NCI-H82 treated with DMSO at 0.1 percent for 48 hours (cell line): ENCODE data around the gene RNF130.
A peak's percentile ranks its signal among the peaks of the same experiment; 100 is the strongest.
"Not testable (repeated sequence)": the region's sequence is repeated elsewhere in the genome, so short reads cannot be mapped to it uniquely, and the experiment has no call there.

ENCODE experiments used
- DNase-seq: peaks from one replicate; lab custom pipeline; 2025; ENCODE audit not compliant: unreplicated experiment; lab: John Stamatoyannopoulos, UW

Gene RNF130

DNA sequence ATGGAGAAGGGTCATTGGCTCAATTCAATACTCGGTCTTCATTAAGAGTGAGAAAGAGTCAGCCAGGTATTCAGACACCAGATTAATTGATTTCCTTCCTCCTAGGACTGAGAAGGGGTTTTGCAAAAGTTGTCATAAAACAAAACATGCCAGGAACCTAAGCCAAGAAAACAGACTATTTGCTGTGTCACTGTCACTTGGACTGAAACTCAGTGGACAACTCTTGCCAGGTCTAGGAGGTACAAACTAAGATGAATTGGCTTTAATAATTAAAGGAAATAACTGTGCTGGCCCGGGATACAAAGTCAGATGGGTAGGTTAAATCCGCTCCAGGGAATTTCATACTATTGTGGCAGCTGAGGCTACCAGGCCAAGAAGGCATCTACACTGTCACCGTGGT is 92.8 kb downstream of the RNF130 start:
- DNase-seq, result no peak

DNA sequence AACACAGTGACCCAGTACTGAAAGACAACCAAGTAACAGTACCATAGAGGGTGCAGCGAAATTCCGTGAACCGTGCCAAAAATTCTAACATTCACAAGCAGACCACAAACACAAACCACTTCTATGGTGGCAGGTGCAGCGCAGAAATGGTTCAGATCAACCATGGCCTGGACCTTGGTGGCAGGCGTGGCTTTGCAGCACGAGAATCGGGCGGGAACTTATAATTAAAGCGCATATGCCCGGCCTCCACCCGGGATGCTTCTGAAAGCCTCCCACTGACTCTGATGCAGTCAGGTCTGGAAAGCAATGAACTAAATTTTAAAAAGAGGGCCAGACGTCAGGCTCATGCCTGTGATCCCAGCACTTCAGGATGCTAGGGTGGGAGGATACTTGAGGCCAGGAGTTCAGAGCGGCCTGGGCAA is 95.8 kb downstream of the RNF130 start:
- DNase-seq, result no peak

DNA sequence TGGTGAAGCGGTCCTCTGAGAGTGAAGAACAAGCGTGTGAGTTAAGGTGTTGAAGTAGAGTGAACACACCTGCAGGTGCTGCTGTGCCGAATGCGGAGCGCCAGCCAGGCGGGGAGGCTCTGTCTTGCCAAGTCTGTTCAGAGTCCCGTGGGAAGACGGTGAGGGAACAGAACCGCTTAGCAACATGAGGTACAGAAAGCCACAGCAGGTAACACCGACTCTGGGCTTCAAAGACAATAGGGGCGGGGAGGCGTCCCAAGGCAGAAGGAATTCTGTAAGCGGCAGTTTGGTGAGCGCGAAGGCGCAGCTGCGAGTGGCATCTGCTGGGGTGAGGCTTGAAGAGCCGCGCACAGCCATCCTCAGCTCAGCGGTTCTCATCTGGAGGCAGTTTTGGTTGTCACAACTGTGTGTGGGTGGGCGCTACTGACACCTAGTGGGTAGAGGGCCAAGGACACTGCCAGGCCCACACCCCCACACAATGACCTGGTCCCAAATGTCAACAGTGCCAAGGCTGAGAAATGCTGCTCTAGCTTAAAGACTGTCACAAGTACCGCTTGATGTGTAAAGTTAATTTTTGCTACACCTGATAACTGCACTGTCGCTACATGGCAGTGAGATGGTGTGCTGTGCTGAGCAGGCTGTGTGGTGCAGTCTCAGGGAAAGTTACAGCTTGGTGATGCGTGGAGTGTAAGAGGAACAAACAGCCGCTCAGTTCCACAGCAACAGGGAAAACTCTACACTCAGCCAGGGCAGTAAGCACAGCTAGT is 96.4 kb downstream of the RNF130 start:
- DNase-seq, result peak; percentile 9

GRCh38 chr5:179974246-179974945 is 97.2 kb downstream of the RNF130 start:
- peak; percentile 80 for DNase-seq

DNA sequence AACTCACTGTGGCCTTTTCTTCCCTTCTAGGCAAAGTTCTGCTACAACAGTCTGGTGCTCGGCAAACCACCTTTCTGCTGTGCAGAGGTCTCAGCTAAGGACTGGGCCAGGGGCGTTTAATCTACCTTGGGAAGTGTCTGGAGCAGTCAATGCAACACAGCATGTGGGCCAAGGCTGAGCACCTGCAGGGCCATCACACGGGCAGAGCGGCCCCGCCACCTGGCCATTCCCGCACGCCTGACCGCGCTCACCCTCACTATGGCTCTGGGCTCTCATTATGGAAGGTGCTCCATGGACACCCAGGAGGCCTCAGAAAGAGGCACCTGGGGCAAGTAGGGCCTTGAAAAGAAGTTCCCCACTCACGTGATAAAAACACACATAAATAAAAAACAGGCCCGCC is 98.2 kb downstream of the RNF130 start:
- no peak for DNase-seq

DNA sequence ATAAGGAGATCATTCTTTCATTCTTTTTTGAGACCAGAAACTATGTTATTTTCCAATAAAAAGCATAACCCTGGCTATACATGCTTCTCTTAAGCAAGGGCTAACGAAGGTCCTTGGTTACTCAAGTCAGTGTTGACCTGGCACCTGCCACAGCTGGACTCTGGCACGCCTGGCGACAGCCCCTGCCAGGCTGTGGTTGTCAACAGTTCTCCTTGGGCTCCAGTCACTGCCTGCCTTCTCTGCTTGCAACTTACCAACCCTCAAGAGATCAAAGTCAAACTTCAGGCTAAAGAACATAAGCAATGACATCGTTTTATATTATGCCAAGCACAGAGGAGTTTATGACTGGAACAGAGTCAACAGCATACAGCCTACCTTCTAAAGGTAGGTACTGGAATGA is 102.4 kb downstream of the RNF130 start:
- DNase-seq, result no peak

DNA sequence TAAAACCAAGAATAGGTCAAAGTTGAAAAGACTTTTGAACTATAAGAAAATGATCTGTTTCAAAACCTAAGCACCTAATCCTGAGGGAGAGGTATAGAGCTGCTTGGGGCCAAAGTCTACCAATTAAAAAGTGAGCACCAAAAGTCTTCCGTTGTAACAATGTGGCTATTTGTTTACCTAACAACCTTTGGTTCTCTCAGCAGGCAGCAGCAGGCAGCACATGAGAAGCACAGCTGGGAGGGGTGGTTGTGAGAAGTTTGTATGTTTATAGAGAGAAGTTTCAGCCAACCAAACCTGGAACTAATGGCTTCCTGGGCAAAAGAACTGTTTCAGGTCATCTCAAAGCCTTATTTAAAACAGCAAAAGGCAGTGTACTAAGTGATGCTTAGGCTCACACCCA is 104.1 kb downstream of the RNF130 start:
- no peak for DNase-seq

GRCh38 chr5:179964015-179964414 is 107.5 kb downstream of the RNF130 start:
- no peak for DNase-seq

DNA sequence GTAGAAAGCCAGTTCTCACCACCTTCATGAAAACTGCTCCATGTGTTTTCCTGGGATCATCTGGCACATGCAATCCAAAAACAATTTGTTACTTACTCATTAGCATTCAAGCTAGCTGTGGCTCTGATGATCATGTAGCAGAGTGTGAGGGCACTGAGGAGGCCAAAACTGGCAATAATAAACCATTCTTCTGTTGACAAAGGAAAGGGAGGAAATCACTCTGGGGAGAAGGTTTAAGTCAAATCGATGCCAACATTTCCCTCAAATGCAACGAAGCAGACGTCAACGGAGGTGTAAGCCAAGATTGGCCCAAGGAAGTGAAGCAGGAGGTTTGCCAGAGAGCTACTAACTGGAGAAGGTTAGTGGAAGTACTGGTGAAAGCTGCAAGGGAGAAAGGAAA is 108.2 kb downstream of the RNF130 start:
- DNase-seq, result no peak

- DNase-seq, result no peak
These were observed 111.2 kb downstream of the RNF130 start for GRCh38 chr5:179960204-179960831.

- no peak for DNase-seq
These were observed 111.9 kb downstream of the RNF130 start for GRCh38 chr5:179959641-179960040.

DNA sequence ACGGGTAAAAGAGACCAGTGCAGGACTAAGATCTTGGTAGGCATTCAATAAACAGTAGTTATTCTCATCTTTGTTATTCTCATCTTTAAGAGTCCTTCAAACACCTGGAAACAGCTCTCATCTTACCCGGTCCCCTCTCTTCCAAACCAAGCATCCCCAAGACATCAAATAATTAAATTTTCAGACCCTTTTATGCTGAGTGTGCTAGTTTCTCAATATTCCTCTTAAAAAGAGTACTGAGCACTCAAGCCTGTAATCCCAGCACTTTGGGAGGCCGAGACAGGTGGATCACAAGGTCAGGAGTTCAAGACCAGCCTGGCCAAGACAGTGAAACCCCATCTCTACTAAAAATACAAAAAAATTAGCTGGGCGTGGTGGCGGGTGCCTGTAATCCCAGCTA is 112.4 kb downstream of the RNF130 start:
- not testable (repeated sequence) for DNase-seq

DNA sequence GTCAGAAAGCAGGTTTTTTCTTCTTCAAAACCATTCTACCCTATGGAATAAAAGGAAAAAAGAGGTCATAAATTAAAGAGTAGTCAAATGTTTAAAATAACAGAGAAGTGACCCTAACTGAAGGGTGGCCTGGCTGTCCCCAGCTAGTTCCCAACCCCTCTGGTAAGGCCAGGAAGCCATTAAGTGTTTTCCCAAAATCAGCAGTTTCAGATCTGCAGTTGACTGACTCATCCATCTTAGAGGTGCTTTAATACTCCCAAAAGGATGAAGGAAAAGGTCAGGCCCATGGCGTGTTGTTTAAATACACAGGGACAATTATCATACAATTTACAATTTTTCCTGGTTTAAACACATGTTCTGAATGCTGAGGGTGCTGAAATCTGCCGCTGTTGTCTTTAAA is 115.9 kb downstream of the RNF130 start:
- no peak for DNase-seq

DNA sequence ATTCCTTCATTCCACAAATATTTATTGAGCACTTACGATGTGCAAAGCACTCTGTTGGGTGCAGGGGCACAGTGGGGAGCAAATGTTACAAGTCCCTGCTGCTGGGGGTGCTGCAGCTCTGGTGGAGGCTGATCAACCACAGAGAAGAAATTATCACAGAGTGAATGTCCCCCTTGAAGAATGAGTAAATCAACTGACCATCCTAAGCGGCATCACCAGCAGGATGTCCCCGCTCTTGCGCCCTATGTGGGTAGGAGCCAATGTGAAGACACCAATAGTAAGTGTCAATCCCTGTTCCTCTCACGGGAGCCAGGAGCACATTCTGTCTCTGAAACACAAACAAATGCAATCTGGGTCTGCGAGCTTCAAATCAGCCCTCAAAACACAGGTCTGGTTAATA is 116.5 kb downstream of the RNF130 start:
- no peak for DNase-seq

- DNase-seq, result no peak
These were observed 117.1 kb downstream of the RNF130 start for GRCh38 chr5:179954434-179954833.

- no peak for DNase-seq
These were observed 117.6 kb downstream of the RNF130 start for GRCh38 chr5:179953987-179954386.

GRCh38 chr5:179936976-179937681 is 134.4 kb downstream of the RNF130 start:
- no peak for DNase-seq

- no peak for DNase-seq
These were observed 140.6 kb downstream of the RNF130 start for GRCh38 chr5:179930788-179931473.

DNA sequence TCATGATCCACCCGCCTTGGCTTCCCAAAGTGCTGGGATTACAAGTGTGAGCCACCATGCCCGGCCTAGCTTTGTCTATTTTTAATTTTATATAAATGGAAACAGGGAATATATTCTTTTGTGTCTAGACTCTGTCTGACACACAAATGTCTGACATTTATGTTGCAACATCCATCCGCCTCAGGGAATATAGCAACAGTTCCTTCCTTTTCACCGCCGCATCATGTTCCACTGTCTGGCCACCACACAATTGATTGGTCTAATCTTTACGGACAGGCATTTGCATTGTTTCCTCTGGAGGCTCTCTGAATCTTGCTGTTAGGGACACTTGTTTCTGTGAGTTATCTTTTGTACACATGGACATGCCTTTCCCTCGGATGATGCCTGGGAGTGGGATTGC is 143.7 kb downstream of the RNF130 start:
- DNase-seq, result no peak

GRCh38 chr5:179926657-179927056 is 144.9 kb downstream of the RNF130 start:
- no peak for DNase-seq

DNA sequence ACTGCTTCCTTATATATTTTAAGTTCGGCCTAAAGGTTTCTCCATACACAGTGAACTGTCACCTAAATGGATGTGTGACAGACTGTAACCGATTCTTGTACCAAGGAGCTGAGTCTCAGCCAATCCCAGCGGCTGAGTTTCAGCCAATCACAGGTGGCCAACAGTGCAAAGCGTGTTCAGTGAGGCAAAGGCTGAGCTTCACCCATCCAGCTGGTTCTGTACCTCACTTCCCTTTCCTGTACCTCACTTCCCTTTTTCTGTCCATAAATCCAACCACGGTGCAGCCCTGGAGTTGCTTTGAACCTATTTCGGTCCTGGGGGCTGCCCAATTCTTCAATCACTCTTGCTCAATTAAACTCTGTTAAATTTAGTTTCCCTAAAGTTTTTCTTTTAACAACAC is 148.1 kb downstream of the RNF130 start:
- no peak for DNase-seq
